K562 (cell line): ENCODE data around the gene RHPN2. TPM values are rescaled to one million over a fixed set of nuclear protein-coding genes. Genes with fewer than 3 reads are reported as not detected.

Source experiments
- ATAC-seq: fragments of 200-7000 bp; cut with Tn5 transposase; 3 replicates; pipeline ENCODE4 v1.9.1; 2020; ENCODE audit warnings: moderate library complexity
- BruUV-seq: library from RNA; stranded (reverse); fragments of 400-500 nt; replicated peaks from 2 replicates; lab custom pipeline; 2021; lab: Mats Ljungman, UMichigan
- CTCF ChIA-PET: fragments of 300-600 bp; formaldehyde crosslinking; extraction: SDS; loops from one replicate; lab custom pipeline; 2021; ENCODE audit warnings: low intra/inter-chr PET ratio; lab: Yijun Ruan, JAX
- POLR2A ChIA-PET: fragments of 300-600, 350-650 bp; sonication (Branson Sonifier 250); formaldehyde crosslinking; extraction: SDS; loops from one replicate; lab custom pipeline; 2021; ENCODE audit warnings: antibody characterized with exemption, inconsistent platforms; lab: Yijun Ruan, JAX
- DNase-seq, 4 experiments: peaks; one replicate each; pipeline versions ENCODE4 v3.0.0 to v3.0.0-alpha.2; 2011 to 2018; ENCODE audit warnings: low spot score in 3 of 4, mixed read lengths in 3 of 4; ENCODE audit errors: extremely low read depth in 1 of 4
- FAIRE-seq: peaks from 2 replicates; lab custom pipeline; 2011; peaks lifted over from hg19 to GRCh38; lab: Jason Lieb, UNC
- H2AFZ ChIP-seq: 2 replicates; pipeline ENCODE4 v1.6.0; 2011; ENCODE audit warnings: low read depth, low read length, control low read depth, inconsistent platforms
- H3K27ac ChIP-seq: fragments of 200-600 bp; 3 replicates; pipeline ENCODE4 v1.8.0; 2011; ENCODE audit warnings: low read depth, mild to moderate bottlenecking, control low read depth, inconsistent platforms, low read length, moderate library complexity, mixed read lengths; ENCODE audit errors: extremely low read depth
- H3K27me3 ChIP-seq, 2 experiments: fragments of 300-600 bp in 1 of 2; 2 replicates in 1 of 2; 3 replicates in 1 of 2; pipeline versions ENCODE4 v1.6.0 to v1.8.0; 2011; ENCODE audit warnings: inconsistent platforms in 2 of 2, low read length in 2 of 2, mild to moderate bottlenecking in 1 of 2, mixed read lengths in 1 of 2, moderate library complexity in 1 of 2; ENCODE audit not compliant: control insufficient read depth in 2 of 2, insufficient read depth in 2 of 2
- H3K36me3 ChIP-seq: fragments of 300-600 bp; 3 replicates; pipeline ENCODE4 v1.8.0; 2011; ENCODE audit warnings: mild to moderate bottlenecking, low read length, inconsistent platforms; ENCODE audit not compliant: control insufficient read depth, insufficient read depth
- H3K4me1 ChIP-seq, 2 experiments: fragments of 200-600 bp in 1 of 2; replicated peaks in 1 of 2; 2 replicates in 1 of 2; 3 replicates in 1 of 2; pipeline versions ENCODE4 v1.5.1 to v1.8.0; 2011; ENCODE audit warnings: inconsistent platforms in 2 of 2, low read length in 2 of 2, mild to moderate bottlenecking in 1 of 2, mixed read lengths in 1 of 2, moderate library complexity in 1 of 2; ENCODE audit not compliant: control insufficient read depth in 2 of 2, insufficient read depth in 2 of 2
- H3K4me2 ChIP-seq: 2 replicates; pipeline ENCODE4 v1.6.1; 2011; ENCODE audit warnings: low read length, control low read depth, inconsistent platforms, mixed read lengths; ENCODE audit not compliant: insufficient read depth
- H3K4me3 ChIP-seq: fragments of 200-600 bp; sonication (generic), shearing (Covaris generic); 2 replicates; pipeline ENCODE4 v1.5.1; 2016; ENCODE audit warnings: control low read depth, inconsistent platforms
- H3K79me2 ChIP-seq: fragments of 200-600 bp; 3 replicates; pipeline ENCODE4 v1.8.0; 2011; ENCODE audit warnings: low read length, inconsistent platforms; ENCODE audit not compliant: control insufficient read depth, insufficient read depth
- H3K9ac ChIP-seq, 2 experiments: 2 replicates each; pipeline versions ENCODE4 v1.6.0 to v1.6.1; 2011; ENCODE audit warnings: low read depth in 2 of 2, low read length in 2 of 2, control low read depth in 1 of 2, inconsistent platforms in 1 of 2, mild to moderate bottlenecking in 1 of 2, mixed read lengths in 1 of 2; ENCODE audit not compliant: insufficient read depth in 1 of 2
- H3K9me1 ChIP-seq: one replicate; pipeline ENCODE4 v1.6.0; 2011; ENCODE audit warnings: inconsistent platforms, mild to moderate bottlenecking, low read length, moderate library complexity; ENCODE audit not compliant: control insufficient read depth, insufficient read depth
- H3K9me3 ChIP-seq: replicated peaks from 2 replicates; pipeline ENCODE4 v1.5.1; 2011; ENCODE audit warnings: low read depth, low read length, inconsistent platforms; ENCODE audit not compliant: control insufficient read depth, insufficient read depth
- H4K20me1 ChIP-seq: replicated peaks from 2 replicates; pipeline ENCODE4 v1.6.1; 2011; ENCODE audit warnings: low read length, inconsistent platforms, mixed read lengths; ENCODE audit not compliant: control insufficient read depth, insufficient read depth
- BCOR ChIP-seq: fragments of 450-650 bp; IDR thresholded peaks from 2 replicates; pipeline ENCODE4 v1.6.1; 2016
- GATA2 ChIP-seq: sonication (generic); formaldehyde crosslinking; IDR thresholded peaks from 2 replicates; pipeline ENCODE4 v1.4.0; 2020; ENCODE audit warnings: mild to moderate bottlenecking, missing genetic modification reagents
- KDM5B ChIP-seq: fragments of 200-600 bp; sonication (generic); IDR thresholded peaks from 2 replicates; pipeline ENCODE4 v1.6.1; 2012; ENCODE audit warnings: low read depth, mild to moderate bottlenecking, moderate library complexity, low read length, control low read depth, inconsistent platforms; ENCODE audit not compliant: insufficient replicate concordance
- LCOR ChIP-seq: sonication (generic); formaldehyde crosslinking; IDR thresholded peaks from 2 replicates; pipeline ENCODE4 v1.8.0; 2022; ENCODE audit warnings: mild to moderate bottlenecking, missing genetic modification reagents
- RBFOX2 ChIP-seq: fragments of 200-400 bp; formaldehyde crosslinking; IDR thresholded peaks from 2 replicates; pipeline ENCODE4 v1.6.1; 2017; ENCODE audit warnings: low read depth, mild to moderate bottlenecking, low read length, moderate library complexity
- RFX5 ChIP-seq: IDR thresholded peaks from 2 replicates; pipeline ENCODE4 v1.6.1; 2011; ENCODE audit warnings: low read depth, mild to moderate bottlenecking, improper control_type of control experiment, low read length
- ZNF121 ChIP-seq: sonication (generic); formaldehyde crosslinking; conservative IDR thresholded peaks from 2 replicates; pipeline ENCODE4 v1.8.0; 2022; ENCODE audit warnings: missing genetic modification reagents
- WGBS: fragments of 100-300 bp; shearing (Covaris generic); methylation state at CpG from one replicate; pipeline ENCODE4 v1.1.6; 2016; ENCODE audit warnings: low coverage, mixed read lengths; ENCODE audit not compliant: insufficient coverage; ENCODE audit errors: missing lambda C conversion rate; 5-methylcytosine and 5-hydroxymethylcytosine counted together
- in situ Hi-C: fragments of 300-500 bp; cut with MboI; formaldehyde crosslinking; loops from 4 replicates; pipeline ENCODE4 v1.15.0; 2018; ENCODE audit warnings: inconsistent platforms, mixed read lengths
- intact Hi-C: fragments of 100-400 bp; cut with micrococcal nuclease; formaldehyde crosslinking; loops from 2 replicates; pipeline ENCODE4 v1.14.2; 2022
- polyA plus RNA-seq, 8 experiments: library from polyadenylated mRNA; depleted of rRNA in 4 of 8; stranded (reverse) in 5 of 8; unstranded in 3 of 8; fragments of >200 nt; fragmentation: Nextera tagmentation in 2 of 8; fragmentation: Illumina TruSeq in 1 of 8; extraction: Ambion mirVana in 2 of 8; extraction: Trizol in 1 of 8; gene quantifications; 2 replicates each; pipeline versions ENCODE4 v1.2.1 to v1.2.3, GENCODE V29; 2011 to 2014; ENCODE audit warnings: inconsistent platforms in 1 of 8, missing spikeins in 1 of 8
- total RNA-seq, 7 experiments: library from RNA; depleted of rRNA in 6 of 7; stranded (reverse); fragments of >200 nt in 6 of 7; fragmentation: Illumina TruSeq in 2 of 7; extraction: Trizol in 2 of 7; gene quantifications; 2 replicates each; pipeline versions ENCODE4 v1.2.1 to v1.2.3, GENCODE V29; 2011 to 2021; ENCODE audit warnings: low replicate concordance in 1 of 7
- TF ChIP-seq, protein P1 (sequence below): sonication (generic); formaldehyde crosslinking; IDR thresholded peaks from 2 replicates; pipeline ENCODE4 v1.8.1; 2023; ENCODE audit warnings: mild to moderate bottlenecking, missing genetic modification reagents

The RHPN2 gene
- total and polyA plus RNA-seq, 9 of the 15 experiments (the other 6 are each of a cell fraction or from before 2014, with no cell fraction given) = 0.63 to 9.9 (median 3.2) TPM

DNA sequence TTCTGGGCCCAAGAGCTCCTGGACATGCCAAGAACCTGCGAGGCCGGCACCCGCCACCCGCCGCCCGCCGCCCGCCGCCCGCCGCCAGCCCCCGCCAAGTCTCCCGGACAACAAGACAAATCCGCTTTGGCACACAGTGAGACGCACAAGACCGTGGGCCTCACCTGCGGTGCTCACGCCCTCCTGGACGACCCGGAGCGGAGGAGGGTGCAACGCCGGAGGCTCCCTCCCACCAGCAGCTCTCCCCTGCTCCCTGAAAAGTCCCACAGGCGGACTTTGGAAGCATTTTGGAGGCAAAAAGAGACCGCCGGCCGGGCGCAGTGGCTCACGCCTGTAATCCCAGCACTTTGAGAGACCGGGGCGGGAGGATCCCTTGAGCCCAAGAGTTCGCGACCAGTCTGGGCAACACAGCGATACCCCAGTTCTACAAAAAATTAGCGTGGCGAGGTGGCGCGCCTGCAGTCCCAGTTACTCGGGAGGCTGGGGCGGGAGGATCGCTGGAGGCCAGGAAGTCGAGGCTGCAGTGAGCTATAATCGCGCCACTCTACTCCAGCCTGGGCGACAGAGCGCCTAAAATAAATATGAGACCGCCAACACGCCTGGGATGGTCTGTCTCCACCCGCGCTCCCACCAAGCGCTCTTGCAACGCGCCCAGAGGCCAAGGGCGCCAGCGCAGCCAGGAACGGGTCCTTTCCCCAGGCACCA, 783 bp downstream of the RHPN2 start:
- intact Hi-C loops = no loop called here
- no peak for FAIRE-seq
- 42% methylated on average over 34 of the region's 56 CpGs for WGBS
- no peak for ATAC-seq
- CTCF ChIA-PET = no interaction called here
- H3K36me3 ChIP-seq = no peaks in the 10 kb centered on the region
- peak in 1 of 4 experiments; percentile 12 for DNase-seq
- H2AFZ ChIP-seq = peak overlapping the region; percentile 40
- in situ Hi-C loops = no loop called here
- H3K9me3 ChIP-seq = no peaks in the 10 kb centered on the region
- H3K27me3 ChIP-seq = no peaks in the 10 kb centered on the region
- no TSS peak for BruUV-seq
- H3K9ac ChIP-seq = peak overlapping the region in 1 of 2 experiments; percentile 88; a peak in 2 of 4 replicates
- peak overlapping the region; percentile 74 for H3K4me2 ChIP-seq
- no peaks in the 10 kb centered on the region for H3K9me1 ChIP-seq
- H3K4me1 ChIP-seq = peaks cover 3 to 18% of the 10 kb centered on the region in 2 experiments; a peak in 2 of 5 replicates
- POLR2A ChIA-PET = interaction anchor here (1.4 to 1.7 kb wide), 2 partner anchors 12 to 17 kb away, joined by 3 to 5 read pairs; partner anchors contain the start of gene GPATCH1
- H3K79me2 ChIP-seq = peaks cover 13% of the 10 kb centered on the region
- H4K20me1 ChIP-seq = peaks cover 16% of the 10 kb centered on the region
- H3K27ac ChIP-seq = no peak overlapping the region
- H3K4me3 ChIP-seq = peak overlapping the region; percentile 46
- TF ChIP-seq KDM5B (peak; percentile 22), BCOR (0 out of 2 replicates have a peak, but pooled peaks have one; percentile 30), LCOR (CRISPR knock-in tag) (no peak), RFX5 (no peak), RBFOX2 (peak; percentile 58; the same call in 1 of the 2 replicates), GATA2 (no peak), ZNF121 (CRISPR knock-in tag) (no peak)
- TF ChIP-seq, protein P1, sequence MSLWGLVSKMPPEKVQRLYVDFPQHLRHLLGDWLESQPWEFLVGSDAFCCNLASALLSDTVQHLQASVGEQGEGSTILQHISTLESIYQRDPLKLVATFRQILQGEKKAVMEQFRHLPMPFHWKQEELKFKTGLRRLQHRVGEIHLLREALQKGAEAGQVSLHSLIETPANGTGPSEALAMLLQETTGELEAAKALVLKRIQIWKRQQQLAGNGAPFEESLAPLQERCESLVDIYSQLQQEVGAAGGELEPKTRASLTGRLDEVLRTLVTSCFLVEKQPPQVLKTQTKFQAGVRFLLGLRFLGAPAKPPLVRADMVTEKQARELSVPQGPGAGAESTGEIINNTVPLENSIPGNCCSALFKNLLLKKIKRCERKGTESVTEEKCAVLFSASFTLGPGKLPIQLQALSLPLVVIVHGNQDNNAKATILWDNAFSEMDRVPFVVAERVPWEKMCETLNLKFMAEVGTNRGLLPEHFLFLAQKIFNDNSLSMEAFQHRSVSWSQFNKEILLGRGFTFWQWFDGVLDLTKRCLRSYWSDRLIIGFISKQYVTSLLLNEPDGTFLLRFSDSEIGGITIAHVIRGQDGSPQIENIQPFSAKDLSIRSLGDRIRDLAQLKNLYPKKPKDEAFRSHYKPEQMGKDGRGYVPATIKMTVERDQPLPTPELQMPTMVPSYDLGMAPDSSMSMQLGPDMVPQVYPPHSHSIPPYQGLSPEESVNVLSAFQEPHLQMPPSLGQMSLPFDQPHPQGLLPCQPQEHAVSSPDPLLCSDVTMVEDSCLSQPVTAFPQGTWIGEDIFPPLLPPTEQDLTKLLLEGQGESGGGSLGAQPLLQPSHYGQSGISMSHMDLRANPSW (CRISPR knock-in tag) = no peak
- TF ChIP-seq, all 486 proteins: peak for 3
